Prostate gland (tissue), 2 donors: ENCODE data around the gene RSU1. TPM values are rescaled to one million over a fixed set of nuclear protein-coding genes. Genes with fewer than 3 reads are reported as not detected.

ENCODE experiments used
- DNase-seq: peaks from one replicate; pipeline ENCODE4 v3.0.0-alpha.2; 2019; ENCODE audit warnings: low spot score
- H3K27ac ChIP-seq, 2 donors: fragments of 200-600 bp; sonication (generic); 2 replicates each; pipeline ENCODE4 v1.5.1; 2017 to 2019
- H3K27me3 ChIP-seq: fragments of 200-600 bp; sonication (generic); replicated peaks from 2 replicates; pipeline ENCODE4 v1.5.1; 2019; ENCODE audit not compliant: insufficient read depth
- H3K36me3 ChIP-seq, 2 donors: fragments of 200-600 bp; sonication (generic); 1 replicate in 1 of 2; 2 replicates in 1 of 2; pipeline versions ENCODE4 v1.5.1 to v1.8.1; 2017 to 2019
- H3K4me1 ChIP-seq: fragments of 200-600 bp; sonication (generic); replicated peaks from 2 replicates; pipeline ENCODE4 v1.5.1; 2019
- H3K4me3 ChIP-seq, 2 donors: fragments of 200-600 bp; sonication (generic); 2 replicates each; pipeline ENCODE4 v1.5.1; 2017 to 2019
- H3K9me3 ChIP-seq: fragments of 200-600 bp; sonication (generic); 2 replicates; pipeline ENCODE4 v1.5.1; 2017
- POLR2A ChIP-seq: fragments of 450-650 bp; IDR thresholded peaks from one replicate; pipeline ENCODE4 v1.6.1; 2016; ENCODE audit warnings: antibody characterized with exemption, mild to moderate bottlenecking
- POLR2AphosphoS5 ChIP-seq: sonication (generic); formaldehyde crosslinking; IDR thresholded peaks from one replicate; pipeline ENCODE4 v1.6.1; 2017; ENCODE audit warnings: antibody characterized with exemption
- WGBS: methylation state at CpG from one replicate; pipeline ENCODE4 v1.1.5; 2018; 5-methylcytosine and 5-hydroxymethylcytosine counted together
- intact Hi-C: fragments of 100-400 bp; cut with DNase I; formaldehyde crosslinking; loops from one replicate; pipeline ENCODE4 v1.14.2; 2022
- total RNA-seq, 2 donors: library from RNA; depleted of rRNA; stranded (reverse); fragments of >200 nt; gene quantifications; one replicate each; pipeline ENCODE4 v1.1.0, GENCODE V29; 2016
- TF ChIP-seq, protein P1 (sequence below), 4 experiments: fragments of 200-600 bp in 2 of 4; fragments of 450-650 bp in 2 of 4; sonication (generic) in 2 of 4; IDR thresholded peaks; 1 replicate in 3 of 4; 2 replicates in 1 of 4; pipeline ENCODE4 v1.5.1; 2016 to 2019; ENCODE audit warnings: antibody characterized with exemption in 4 of 4, mild to moderate bottlenecking in 2 of 4, moderate library complexity in 2 of 4

Gene RSU1
- total RNA-seq, 2 donors from 2014 or later = 32.2 to 49.3 TPM

DNA sequence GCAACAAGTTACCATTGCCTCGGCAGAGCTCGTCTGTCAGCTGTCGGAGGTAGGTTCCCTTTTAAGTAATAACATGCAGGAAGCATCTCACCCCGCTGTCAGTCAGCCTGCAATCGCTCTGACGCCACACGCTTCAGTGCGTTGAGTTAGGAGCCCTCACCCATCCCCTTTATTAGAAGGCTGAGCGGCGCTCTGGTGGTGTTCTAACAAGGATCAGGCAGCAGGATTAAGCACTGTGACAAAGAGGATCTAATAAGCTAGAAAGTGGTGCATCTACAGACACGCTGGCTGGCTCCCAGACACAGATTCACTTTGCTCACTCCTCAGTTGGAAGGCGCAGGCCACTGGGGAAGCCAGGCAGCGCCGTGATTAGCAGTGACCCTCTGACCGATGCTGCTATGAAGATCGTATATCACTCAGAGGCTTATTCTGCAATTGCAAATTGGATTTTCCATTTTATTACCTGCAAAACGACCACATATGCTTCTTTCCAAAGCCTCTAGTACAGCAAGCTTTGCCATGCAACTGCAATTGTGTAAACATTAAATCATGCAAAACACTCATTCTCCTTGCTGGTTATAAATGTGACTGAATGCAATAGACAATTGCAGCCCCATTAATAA, 117.7 kb downstream of the RSU1 start:
- no peak overlapping the region for H3K4me3 ChIP-seq
- no peak overlapping the region for H3K27ac ChIP-seq
- TF ChIP-seq, protein P1, sequence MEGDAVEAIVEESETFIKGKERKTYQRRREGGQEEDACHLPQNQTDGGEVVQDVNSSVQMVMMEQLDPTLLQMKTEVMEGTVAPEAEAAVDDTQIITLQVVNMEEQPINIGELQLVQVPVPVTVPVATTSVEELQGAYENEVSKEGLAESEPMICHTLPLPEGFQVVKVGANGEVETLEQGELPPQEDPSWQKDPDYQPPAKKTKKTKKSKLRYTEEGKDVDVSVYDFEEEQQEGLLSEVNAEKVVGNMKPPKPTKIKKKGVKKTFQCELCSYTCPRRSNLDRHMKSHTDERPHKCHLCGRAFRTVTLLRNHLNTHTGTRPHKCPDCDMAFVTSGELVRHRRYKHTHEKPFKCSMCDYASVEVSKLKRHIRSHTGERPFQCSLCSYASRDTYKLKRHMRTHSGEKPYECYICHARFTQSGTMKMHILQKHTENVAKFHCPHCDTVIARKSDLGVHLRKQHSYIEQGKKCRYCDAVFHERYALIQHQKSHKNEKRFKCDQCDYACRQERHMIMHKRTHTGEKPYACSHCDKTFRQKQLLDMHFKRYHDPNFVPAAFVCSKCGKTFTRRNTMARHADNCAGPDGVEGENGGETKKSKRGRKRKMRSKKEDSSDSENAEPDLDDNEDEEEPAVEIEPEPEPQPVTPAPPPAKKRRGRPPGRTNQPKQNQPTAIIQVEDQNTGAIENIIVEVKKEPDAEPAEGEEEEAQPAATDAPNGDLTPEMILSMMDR (IDR thresholded peaks at IDR 0.05) = no peak
- TF ChIP-seq POLR2A (no peak), POLR2AphosphoS5 (no peak)
- intact Hi-C loops = no loop called here
- H3K9me3 ChIP-seq = no peaks in the 10 kb centered on the region
- WGBS = 86% methylated on average over 17 of the region's 17 CpGs
- no peaks in the 10 kb centered on the region for H3K36me3 ChIP-seq
- H3K27me3 ChIP-seq = no peaks in the 10 kb centered on the region
- H3K4me1 ChIP-seq = no peaks in the 10 kb centered on the region
- DNase-seq = no peak

DNA sequence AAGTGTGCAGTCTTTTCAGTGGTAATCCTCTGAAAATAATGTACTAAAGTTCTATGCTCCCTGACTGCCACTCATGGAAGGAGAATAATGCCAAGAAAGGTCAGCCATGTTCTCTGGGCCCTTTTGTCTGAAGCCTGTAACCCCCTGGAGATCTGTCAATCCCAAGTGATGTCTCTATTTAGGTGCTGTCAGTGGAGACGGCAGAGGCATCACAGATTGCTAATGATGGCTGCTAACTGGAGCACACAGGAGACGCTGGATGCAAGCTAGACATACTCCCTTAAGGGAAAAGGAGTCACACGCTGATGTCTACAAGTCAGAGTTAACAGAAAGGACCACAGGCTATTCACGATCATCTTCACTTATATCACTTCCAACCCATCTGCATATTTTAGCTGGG, 118.8 kb downstream of the RSU1 start:
- no peaks in the 10 kb centered on the region for H3K9me3 ChIP-seq
- no peaks in the 10 kb centered on the region for H3K27me3 ChIP-seq
- H3K4me1 ChIP-seq = no peaks in the 10 kb centered on the region
- intact Hi-C loops = no loop called here
- DNase-seq = no peak
- no peak for TF ChIP-seq POLR2A
- TF ChIP-seq, protein P1 (IDR thresholded peaks at IDR 0.05) = no peak
- TF ChIP-seq POLR2AphosphoS5 = no peak
- no peaks in the 10 kb centered on the region for H3K36me3 ChIP-seq
- H3K27ac ChIP-seq = no peak overlapping the region
- H3K4me3 ChIP-seq = no peak overlapping the region
- 90% methylated on average over 4 of the region's 4 CpGs for WGBS

GRCh38 chr10:16690417-16690816, 126.8 kb downstream of the RSU1 start:
- no peak for DNase-seq
- Histone ChIP-seq H3K4me1 (no peaks in the 10 kb centered on the region), H3K27me3 (no peaks in the 10 kb centered on the region), H3K4me3 (no peak overlapping the region), H3K27ac (no peak overlapping the region), H3K9me3 (no peaks in the 10 kb centered on the region), H3K36me3 (no peaks in the 10 kb centered on the region)
- no peak for TF ChIP-seq POLR2A
- TF ChIP-seq, protein P1 (IDR thresholded peaks at IDR 0.05) = no peak
- no peak for TF ChIP-seq POLR2AphosphoS5
- WGBS = 62% methylated on average over 5 of the region's 5 CpGs
- intact Hi-C loops = no loop called here

DNA sequence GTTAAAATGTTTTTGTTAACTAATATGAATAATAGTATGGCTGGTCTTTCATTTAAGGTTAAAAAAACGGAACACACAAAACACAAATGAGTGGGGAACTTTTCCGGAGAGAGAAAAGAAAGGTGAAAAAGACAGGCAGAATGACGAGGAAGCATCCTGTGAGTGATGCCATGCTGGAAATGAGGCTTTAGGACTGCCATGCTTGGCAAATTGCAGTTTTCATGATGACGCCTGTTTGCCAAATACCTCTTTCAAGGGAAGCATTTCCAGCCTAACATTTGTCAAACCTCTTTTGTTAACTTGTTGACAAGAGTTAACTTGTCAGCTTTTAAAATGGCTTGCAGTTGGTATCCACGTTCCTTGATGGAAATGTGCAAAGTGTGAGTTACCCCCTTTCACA, 127.5 kb downstream of the RSU1 start:
- no peak for TF ChIP-seq POLR2A
- TF ChIP-seq POLR2AphosphoS5 = no peak
- TF ChIP-seq, protein P1 (IDR thresholded peaks at IDR 0.05) = no peak
- intact Hi-C loops = no loop called here
- Histone ChIP-seq H3K9me3 (no peaks in the 10 kb centered on the region), H3K4me1 (no peaks in the 10 kb centered on the region), H3K36me3 (no peaks in the 10 kb centered on the region), H3K4me3 (no peak overlapping the region), H3K27me3 (no peaks in the 10 kb centered on the region), H3K27ac (no peak overlapping the region)
- DNase-seq = no peak
- 73% methylated on average over 5 of the region's 5 CpGs for WGBS

DNA sequence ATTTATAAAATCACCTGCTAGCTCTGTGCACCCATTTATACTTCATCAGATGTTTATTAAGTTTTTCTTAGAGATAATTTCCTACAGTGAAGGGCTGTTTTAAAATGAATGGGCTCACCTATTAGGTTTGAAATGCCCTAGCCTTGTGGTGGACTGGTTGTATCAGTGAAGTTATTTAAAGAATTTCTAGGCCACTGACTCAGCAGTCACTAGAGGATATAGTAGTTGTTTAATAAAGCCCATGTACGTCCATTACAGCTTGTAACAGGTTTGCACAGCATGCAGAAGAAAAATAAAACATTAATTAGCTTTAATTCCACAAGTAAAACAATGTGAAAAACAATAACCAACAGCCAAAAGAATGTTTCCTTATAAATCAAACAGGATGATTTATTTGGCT, 128.0 kb downstream of the RSU1 start:
- no peak overlapping the region for H3K27ac ChIP-seq
- intact Hi-C loops = no loop called here
- H3K4me1 ChIP-seq = no peaks in the 10 kb centered on the region
- no peaks in the 10 kb centered on the region for H3K9me3 ChIP-seq
- TF ChIP-seq, protein P1 (IDR thresholded peaks at IDR 0.05) = no peak
- TF ChIP-seq POLR2A (no peak), POLR2AphosphoS5 (no peak)
- no peak for DNase-seq
- H3K4me3 ChIP-seq = no peak overlapping the region
- no peaks in the 10 kb centered on the region for H3K36me3 ChIP-seq
- no peaks in the 10 kb centered on the region for H3K27me3 ChIP-seq
- WGBS = 54% methylated on average over 1 of the region's 1 CpG
